GM23248 (cell line): Measurements from ENCODE around the gene MBD4. TPM values are rescaled to one million over a fixed set of nuclear protein-coding genes. Genes with fewer than 3 reads are reported as not detected.

Experiments
- DNase-seq: peaks from one replicate; pipeline ENCODE4 v3.0.0-alpha.2; 2015
- H2AFZ ChIP-seq: fragments of 200-600 bp; sonication (generic); 2 replicates; pipeline ENCODE4 v1.6.1; 2016; ENCODE audit warnings: antibody characterized with exemption
- H3F3A ChIP-seq: fragments of 200-600 bp; sonication (generic); 2 replicates; pipeline ENCODE4 v1.6.1; 2016; ENCODE audit warnings: mild to moderate bottlenecking, antibody characterized with exemption, mixed run types; ENCODE audit not compliant: insufficient read depth
- H3K27ac ChIP-seq: fragments of 200-600 bp; sonication (generic); 2 replicates; pipeline ENCODE4 v1.5.1; 2016; ENCODE audit warnings: mild to moderate bottlenecking
- H3K27me3 ChIP-seq: fragments of 200-600 bp; sonication (generic); replicated peaks from 2 replicates; pipeline ENCODE4 v1.6.1; 2016; ENCODE audit warnings: mild to moderate bottlenecking; ENCODE audit not compliant: insufficient read depth
- H3K36me3 ChIP-seq: fragments of 200-600 bp; sonication (generic); 2 replicates; pipeline ENCODE4 v1.6.1; 2016; ENCODE audit warnings: low read depth, mild to moderate bottlenecking
- H3K4me1 ChIP-seq: fragments of 200-600 bp; sonication (generic); 2 replicates; pipeline ENCODE4 v1.6.1; 2016; ENCODE audit warnings: mild to moderate bottlenecking; ENCODE audit not compliant: insufficient read depth
- H3K4me2 ChIP-seq: fragments of 200-600 bp; sonication (generic); one replicate; pipeline ENCODE4 v1.6.1; 2016; ENCODE audit warnings: mild to moderate bottlenecking; ENCODE audit not compliant: unreplicated experiment
- H3K4me3 ChIP-seq: fragments of 200-600 bp; sonication (generic); 2 replicates; pipeline ENCODE4 v1.5.1; 2016; ENCODE audit warnings: mild to moderate bottlenecking
- H3K79me2 ChIP-seq: fragments of 200-600 bp; sonication (generic); 2 replicates; pipeline ENCODE4 v1.6.1; 2016; ENCODE audit warnings: mild to moderate bottlenecking; ENCODE audit not compliant: insufficient read depth
- H3K9ac ChIP-seq: fragments of 200-600 bp; sonication (generic); 2 replicates; pipeline ENCODE4 v1.6.1; 2016; ENCODE audit warnings: mild to moderate bottlenecking
- H3K9me2 ChIP-seq: fragments of 200-600 bp; sonication (generic); 2 replicates; pipeline ENCODE4 v1.6.1; 2016; ENCODE audit warnings: mixed run types, mild to moderate bottlenecking, moderate library complexity; ENCODE audit not compliant: insufficient read depth
- H3K9me3 ChIP-seq: fragments of 200-600 bp; sonication (generic); one replicate; pipeline ENCODE4 v1.6.1; 2017; ENCODE audit warnings: low read depth
- H4K20me1 ChIP-seq: fragments of 200-600 bp; sonication (generic); 2 replicates; pipeline ENCODE4 v1.6.0; 2016; ENCODE audit not compliant: insufficient read depth
- EZH2 ChIP-seq: fragments of 200-600 bp; sonication (generic); IDR thresholded peaks from 2 replicates; pipeline ENCODE4 v1.6.1; 2018; ENCODE audit warnings: antibody characterized with exemption, mild to moderate bottlenecking; ENCODE audit not compliant: insufficient read depth, poor library complexity, severe bottlenecking
- EZH2phosphoT487 ChIP-seq: fragments of 200-600 bp; sonication (generic); IDR thresholded peaks from 2 replicates; pipeline ENCODE4 v1.6.1; 2018; ENCODE audit warnings: antibody characterized with exemption, moderate library complexity, mild to moderate bottlenecking, low read depth; ENCODE audit not compliant: insufficient read depth
- WGBS, 2 experiments: methylation state at CpG; one replicate each; pipeline ENCODE4 v1.1.6; 2015 to 2017; ENCODE audit warnings: low lambda C conversion rate in 2 of 2, low coverage in 1 of 2; ENCODE audit errors: missing lambda C conversion rate in 2 of 2; 5-methylcytosine and 5-hydroxymethylcytosine counted together
- in situ Hi-C: fragments of 300-500 bp; cut with MboI; formaldehyde crosslinking; loops from 2 replicates; pipeline ENCODE4 v1.15.0; 2020
- polyA plus RNA-seq: library from polyadenylated mRNA; unstranded; fragments of >200 nt; fragmentation: Nextera tagmentation; extraction: Ambion mirVana; gene quantifications from 2 replicates; pipeline ENCODE4 v1.2.1, GENCODE V29; 2016
- total RNA-seq: library from RNA; depleted of rRNA; stranded (reverse); fragments of >200 nt; shearing (Covaris generic); gene quantifications from 2 replicates; pipeline ENCODE4 v1.2.3, GENCODE V29; 2014

The MBD4 gene
- total and polyA plus RNA-seq, 2 experiments from 2014 or later: 27.2 to 36.8 TPM

- Histone ChIP-seq H3K27me3 (no peaks in the 10 kb centered on the region), H4K20me1 (no peaks in the 10 kb centered on the region), H3F3A (peaks cover 17% of the 10 kb centered on the region), H2AFZ (no peak overlapping the region), H3K4me1 (peaks cover 17% of the 10 kb centered on the region), H3K4me3 (no peak overlapping the region), H3K4me2 (no peak overlapping the region), H3K27ac (peak overlapping the region; percentile 83; the same call in 1 of the 2 replicates), H3K9me3 (no peaks in the 10 kb centered on the region), H3K79me2 (no peaks in the 10 kb centered on the region), H3K9me2 (no peaks in the 10 kb centered on the region), H3K36me3 (no peaks in the 10 kb centered on the region), H3K9ac (no peak overlapping the region)
- in situ Hi-C loops: no loop called here
- DNase-seq: no peak
- no peak for TF ChIP-seq EZH2
- no peak for TF ChIP-seq EZH2phosphoT487
- 94 to 96% methylated on average over 3 of the region's 3 CpGs for WGBS, 2 experiments
Measured at GRCh38 chr3:129462361-129462968, 22.7 kb upstream of the MBD4 start.

DNA sequence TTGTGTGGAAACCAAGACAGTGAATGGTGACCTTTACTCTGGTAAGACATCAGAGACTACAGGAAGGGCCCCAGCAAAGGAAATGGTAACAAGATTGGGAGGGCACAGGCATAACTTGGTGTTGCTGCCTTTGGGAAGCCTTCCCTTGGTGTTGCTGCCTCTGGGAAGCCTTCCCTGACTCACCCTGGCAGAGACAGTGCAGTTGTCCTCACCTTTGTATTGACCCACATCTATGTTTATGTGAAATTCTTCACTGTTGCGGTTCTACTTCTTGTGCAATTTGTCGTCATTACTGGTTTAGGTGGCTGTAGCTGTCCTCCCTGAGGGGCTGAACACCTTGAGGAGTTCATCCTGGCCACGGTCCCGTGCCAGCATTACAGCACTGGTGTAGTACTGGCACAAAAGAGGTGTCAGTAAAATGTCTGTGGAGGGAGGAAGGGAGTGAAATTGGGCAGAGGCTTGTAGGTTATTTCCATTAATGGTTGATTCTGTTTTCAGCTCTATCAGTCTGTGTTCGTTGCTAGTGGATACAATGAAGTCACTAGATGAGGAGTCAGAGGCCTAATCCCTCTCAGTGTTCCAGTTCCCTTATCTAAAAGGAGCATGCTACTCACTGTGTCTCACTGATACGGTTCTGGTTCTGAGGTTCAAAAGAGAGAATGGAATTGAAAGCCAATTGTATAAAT, 21.9 kb upstream of the MBD4 start:
- Histone ChIP-seq H3F3A (peaks cover 17% of the 10 kb centered on the region), H3K4me1 (peaks cover 17% of the 10 kb centered on the region), H3K9ac (peak overlapping the region; percentile 54), H3K79me2 (no peaks in the 10 kb centered on the region), H3K4me2 (peak overlapping the region; percentile 35), H4K20me1 (no peaks in the 10 kb centered on the region), H3K27ac (peak overlapping the region; percentile 83), H3K4me3 (no peak overlapping the region), H3K27me3 (no peaks in the 10 kb centered on the region), H3K36me3 (no peaks in the 10 kb centered on the region), H3K9me2 (no peaks in the 10 kb centered on the region), H3K9me3 (no peaks in the 10 kb centered on the region), H2AFZ (no peak overlapping the region)
- DNase-seq: peak; percentile 61
- TF ChIP-seq EZH2: no peak
- TF ChIP-seq EZH2phosphoT487: no peak
- in situ Hi-C loops: no loop called here
- WGBS, 2 experiments: 68 to 82% methylated on average over 6 of the region's 6 CpGs

DNA sequence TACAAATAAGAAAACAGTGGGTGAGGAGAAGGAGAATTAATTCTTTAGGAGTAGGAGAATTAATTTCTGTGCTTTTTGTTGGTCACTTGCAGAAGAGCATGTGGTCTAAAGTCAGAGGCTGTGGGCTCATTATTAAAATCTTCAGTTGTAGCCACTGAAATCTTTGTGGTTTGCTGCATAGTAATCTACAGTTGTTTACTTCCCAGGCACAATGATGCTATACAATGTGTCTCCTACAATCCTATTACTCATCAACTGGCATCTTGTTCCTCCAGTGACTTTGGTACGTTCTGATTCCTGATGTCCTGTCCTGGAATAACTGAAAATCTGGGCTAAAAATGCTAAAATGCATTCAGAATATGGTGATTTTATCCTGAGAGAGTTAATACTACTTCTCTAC, 21.3 kb upstream of the MBD4 start:
- in situ Hi-C loops: no loop called here
- DNase-seq: peak; percentile 89

GRCh38 chr3:129460572-129460971, 20.8 kb upstream of the MBD4 start:
- TF ChIP-seq EZH2phosphoT487: no peak
- TF ChIP-seq EZH2: no peak
- Histone ChIP-seq H3K79me2 (no peaks in the 10 kb centered on the region), H3K4me2 (no peak overlapping the region), H3K9ac (0 out of 2 replicates have a peak overlapping the region, but pooled peaks have one; percentile 7), H3K4me3 (no peak overlapping the region), H3K27ac (peak overlapping the region; percentile 83), H4K20me1 (no peaks in the 10 kb centered on the region), H3K4me1 (peaks cover 17% of the 10 kb centered on the region), H3K9me3 (no peaks in the 10 kb centered on the region), H3K9me2 (no peaks in the 10 kb centered on the region), H3K27me3 (no peaks in the 10 kb centered on the region), H2AFZ (no peak overlapping the region), H3K36me3 (no peaks in the 10 kb centered on the region), H3F3A (peaks cover 17% of the 10 kb centered on the region)
- in situ Hi-C loops: no loop called here
- no peak for DNase-seq
- 94 to 96% methylated on average over 2 of the region's 2 CpGs for WGBS, 2 experiments

More for the DNA sequence above, 21.3 kb upstream of the MBD4 start:
- Histone ChIP-seq H3K36me3 (no peaks in the 10 kb centered on the region), H3K4me3 (no peak overlapping the region), H3K4me1 (peaks cover 17% of the 10 kb centered on the region), H3K27ac (peak overlapping the region; percentile 83), H3K9me3 (no peaks in the 10 kb centered on the region), H3K27me3 (no peaks in the 10 kb centered on the region), H3F3A (peaks cover 17% of the 10 kb centered on the region), H2AFZ (no peak overlapping the region), H3K9me2 (no peaks in the 10 kb centered on the region), H3K9ac (peak overlapping the region; percentile 54), H3K4me2 (peak overlapping the region; percentile 35), H4K20me1 (no peaks in the 10 kb centered on the region), H3K79me2 (no peaks in the 10 kb centered on the region)
- TF ChIP-seq EZH2phosphoT487 (no peak), EZH2 (no peak)
- WGBS, 2 experiments: 0 to 3% methylated on average over 1 of the region's 1 CpG
